ENCODE measurements around the gene CKLF.

CKLF gene

DNA sequence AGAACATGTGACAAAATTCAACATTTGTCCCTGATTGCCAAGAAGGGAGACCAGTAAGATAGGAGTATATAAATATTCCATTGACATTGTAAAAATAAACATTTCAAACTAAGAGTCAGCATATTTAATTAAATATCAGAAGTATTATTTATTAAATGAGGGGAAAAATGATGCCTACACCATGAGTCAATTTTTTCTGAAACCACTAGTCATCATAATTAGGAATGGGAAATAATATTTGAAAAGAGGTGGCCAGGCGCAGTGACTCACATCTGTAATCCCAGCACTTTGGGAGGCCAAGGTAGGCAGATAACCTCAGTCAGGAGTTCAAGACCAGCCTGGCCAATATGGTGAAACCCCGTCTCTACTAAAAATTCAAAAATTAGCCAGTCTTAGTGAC is 16.0 kb downstream of the CKLF start:
- Histone ChIP-seq H3F3A (ENCODE audit: insufficient read depth) (peaks cover 10% of the 10 kb centered on the region; the same call in 1 of the 2 replicates), H3K9me3 (ENCODE audit: insufficient read depth, low read length) (no peaks in the 10 kb centered on the region), H3K9ac (ENCODE audit: low read length) (no peak overlapping the region), H3K27ac (ENCODE audit: low read depth, low read length) (no peak overlapping the region), H3K4me3 (ENCODE audit: insufficient read depth, low read length, poor library complexity, severe bottlenecking) (no peak overlapping the region), H3K4me2 (ENCODE audit: low read depth, low read length, poor library complexity, severe bottlenecking) (no peak overlapping the region), H3K36me3 (ENCODE audit: low read length) (peaks cover 22% of the 10 kb centered on the region), H4K20me1 (ENCODE audit: low read depth, low read length) (no peaks in the 10 kb centered on the region), H2AFZ (ENCODE audit: low read depth, low read length, severe bottlenecking) (no peak overlapping the region), H3K9me2 (replicated peaks; ENCODE audit: insufficient read depth, low read length) (no peaks in the 10 kb centered on the region), H3K79me2 (ENCODE audit: insufficient read depth, low read length) (no peaks in the 10 kb centered on the region; the same call in 1 of the 2 replicates), H3K27me3 (ENCODE audit: low read length) (no peaks in the 10 kb centered on the region)
- no peak for TF ChIP-seq EZH2phosphoT487 (conservative IDR thresholded peaks at IDR 0.05; ENCODE audit: low read length)
- TF ChIP-seq, protein P1, sequence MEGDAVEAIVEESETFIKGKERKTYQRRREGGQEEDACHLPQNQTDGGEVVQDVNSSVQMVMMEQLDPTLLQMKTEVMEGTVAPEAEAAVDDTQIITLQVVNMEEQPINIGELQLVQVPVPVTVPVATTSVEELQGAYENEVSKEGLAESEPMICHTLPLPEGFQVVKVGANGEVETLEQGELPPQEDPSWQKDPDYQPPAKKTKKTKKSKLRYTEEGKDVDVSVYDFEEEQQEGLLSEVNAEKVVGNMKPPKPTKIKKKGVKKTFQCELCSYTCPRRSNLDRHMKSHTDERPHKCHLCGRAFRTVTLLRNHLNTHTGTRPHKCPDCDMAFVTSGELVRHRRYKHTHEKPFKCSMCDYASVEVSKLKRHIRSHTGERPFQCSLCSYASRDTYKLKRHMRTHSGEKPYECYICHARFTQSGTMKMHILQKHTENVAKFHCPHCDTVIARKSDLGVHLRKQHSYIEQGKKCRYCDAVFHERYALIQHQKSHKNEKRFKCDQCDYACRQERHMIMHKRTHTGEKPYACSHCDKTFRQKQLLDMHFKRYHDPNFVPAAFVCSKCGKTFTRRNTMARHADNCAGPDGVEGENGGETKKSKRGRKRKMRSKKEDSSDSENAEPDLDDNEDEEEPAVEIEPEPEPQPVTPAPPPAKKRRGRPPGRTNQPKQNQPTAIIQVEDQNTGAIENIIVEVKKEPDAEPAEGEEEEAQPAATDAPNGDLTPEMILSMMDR (IDR thresholded peaks at IDR 0.05; ENCODE audit: insufficient read depth, low read length, poor library complexity, severe bottlenecking): no peak

DNA sequence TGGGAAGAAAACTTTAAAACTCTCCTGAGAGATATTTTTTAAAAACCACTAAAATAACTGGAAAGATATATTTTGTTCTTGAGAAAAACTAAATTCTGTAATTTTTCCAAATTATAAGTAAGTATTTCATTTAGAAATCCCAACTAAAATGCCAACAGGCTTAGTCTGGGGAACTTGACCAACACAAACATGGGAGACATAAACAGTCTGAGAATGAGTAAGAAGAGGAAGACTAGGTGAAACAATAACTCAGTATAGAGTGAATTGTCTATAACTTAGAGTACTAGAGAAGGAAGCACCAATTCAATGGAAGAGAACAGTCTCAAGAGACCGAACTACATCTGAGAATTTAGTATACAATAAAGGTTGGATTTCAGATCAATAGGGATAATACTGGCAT is 16.8 kb downstream of the CKLF start:
- Histone ChIP-seq H3K4me2 (ENCODE audit: low read depth, low read length, poor library complexity, severe bottlenecking) (no peak overlapping the region), H4K20me1 (ENCODE audit: low read depth, low read length) (no peaks in the 10 kb centered on the region), H3K79me2 (ENCODE audit: insufficient read depth, low read length) (no peaks in the 10 kb centered on the region), H3K27me3 (ENCODE audit: low read length) (no peaks in the 10 kb centered on the region), H3K9me2 (replicated peaks; ENCODE audit: insufficient read depth, low read length) (no peaks in the 10 kb centered on the region), H3F3A (ENCODE audit: insufficient read depth) (peaks cover 10% of the 10 kb centered on the region; the same call in 1 of the 2 replicates), H3K9ac (ENCODE audit: low read length) (no peak overlapping the region), H3K4me3 (ENCODE audit: insufficient read depth, low read length, poor library complexity, severe bottlenecking) (no peak overlapping the region), H2AFZ (ENCODE audit: low read depth, low read length, severe bottlenecking) (no peak overlapping the region), H3K36me3 (ENCODE audit: low read length) (peaks cover 15% of the 10 kb centered on the region), H3K9me3 (ENCODE audit: insufficient read depth, low read length) (no peaks in the 10 kb centered on the region), H3K27ac (ENCODE audit: low read depth, low read length) (no peak overlapping the region)
- no peak for TF ChIP-seq EZH2phosphoT487 (conservative IDR thresholded peaks at IDR 0.05; ENCODE audit: low read length)
- TF ChIP-seq, protein P1 (IDR thresholded peaks at IDR 0.05; ENCODE audit: insufficient read depth, low read length, poor library complexity, severe bottlenecking): no peak

DNA sequence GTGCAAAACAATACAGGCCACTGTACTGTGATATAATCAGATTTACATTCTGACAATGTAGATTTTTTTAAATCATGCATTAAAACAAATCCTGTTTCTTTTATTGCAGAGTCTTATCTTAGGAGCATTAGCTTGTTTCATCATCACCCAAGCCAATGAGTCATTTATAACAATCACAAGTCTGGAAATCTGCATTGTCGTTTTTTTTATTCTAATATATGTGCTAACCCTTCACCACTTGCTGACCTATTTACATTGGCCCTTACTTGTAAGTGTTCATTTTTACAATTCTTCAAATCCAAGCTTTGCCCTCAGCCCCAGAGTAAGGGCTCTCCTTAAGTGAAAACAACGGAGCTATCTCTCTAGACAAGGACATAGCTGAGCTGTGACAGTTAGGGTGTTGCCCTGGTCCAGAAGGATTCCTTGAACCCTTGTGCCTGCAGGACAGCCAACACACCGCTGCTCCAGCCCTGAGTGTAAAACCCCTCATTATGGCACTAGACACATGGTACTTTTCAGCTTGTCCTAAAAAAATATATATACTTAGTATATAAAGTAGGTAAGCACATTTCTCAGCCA is 17.5 kb downstream of the CKLF start:
- Histone ChIP-seq H3K27me3 (ENCODE audit: low read length) (no peaks in the 10 kb centered on the region), H3K36me3 (ENCODE audit: low read length) (peaks cover 14% of the 10 kb centered on the region), H4K20me1 (ENCODE audit: low read depth, low read length) (no peaks in the 10 kb centered on the region), H3F3A (ENCODE audit: insufficient read depth) (peaks cover 10% of the 10 kb centered on the region; the same call in 1 of the 2 replicates), H3K4me2 (ENCODE audit: low read depth, low read length, poor library complexity, severe bottlenecking) (no peak overlapping the region), H3K9ac (ENCODE audit: low read length) (no peak overlapping the region), H3K9me3 (ENCODE audit: insufficient read depth, low read length) (no peaks in the 10 kb centered on the region), H3K79me2 (ENCODE audit: insufficient read depth, low read length) (no peaks in the 10 kb centered on the region), H3K4me3 (ENCODE audit: insufficient read depth, low read length, poor library complexity, severe bottlenecking) (no peak overlapping the region), H2AFZ (ENCODE audit: low read depth, low read length, severe bottlenecking) (no peak overlapping the region), H3K9me2 (replicated peaks; ENCODE audit: insufficient read depth, low read length) (no peaks in the 10 kb centered on the region), H3K27ac (ENCODE audit: low read depth, low read length) (no peak overlapping the region)
- TF ChIP-seq EZH2phosphoT487 (conservative IDR thresholded peaks at IDR 0.05; ENCODE audit: low read length): no peak
- TF ChIP-seq, protein P1 (IDR thresholded peaks at IDR 0.05; ENCODE audit: insufficient read depth, low read length, poor library complexity, severe bottlenecking): no peak
